Measurements from ENCODE around the gene TRIM54.

Gene TRIM54

GRCh38 chr2:27262379-27263286 lies 19.6 kb upstream of the TRIM54 start, which contains the start of gene SLC30A3 (continued):
- TF ChIP-seq ZNF596 (tag by site-specific recombination; IDR thresholded peaks at IDR 0.05) (no peak), ZNF555 (tag by site-specific recombination; conservative IDR thresholded peaks at IDR 0.05) (no peak), SCRT2 (tag by site-specific recombination; IDR thresholded peaks at IDR 0.05) (no peak), ZNF747 (tag by site-specific recombination; IDR thresholded peaks at IDR 0.05) (no peak), ZNF449 (tag by site-specific recombination; IDR thresholded peaks at IDR 0.05) (no peak), ZNF302 (tag by site-specific recombination; IDR thresholded peaks at IDR 0.05; ENCODE audit: low read depth) (no peak), ZEB2 (tag by site-specific recombination; IDR thresholded peaks at IDR 0.05) (peak; percentile 58; the same call in 1 of the 2 replicates), ZNF350 (tag by site-specific recombination; IDR thresholded peaks at IDR 0.05) (no peak), ZNF560 (tag by site-specific recombination; IDR thresholded peaks at IDR 0.05; ENCODE audit: borderline replicate concordance) (no peak), ZNF221 (tag by site-specific recombination; IDR thresholded peaks at IDR 0.05; ENCODE audit: borderline replicate concordance) (no peak), ZNF530 (tag by site-specific recombination; IDR thresholded peaks at IDR 0.05; ENCODE audit: low read depth) (no peak), REST (tag by site-specific recombination; IDR thresholded peaks at IDR 0.05) (no peak), ZNF654 (tag by site-specific recombination; IDR thresholded peaks at IDR 0.05; ENCODE audit: low read depth) (no peak), BCL11A (tag by site-specific recombination; IDR thresholded peaks at IDR 0.05; ENCODE audit: low read depth) (no peak), ZSCAN16 (tag by site-specific recombination; IDR thresholded peaks at IDR 0.05) (no peak), EGR2 (tag by site-specific recombination; IDR thresholded peaks at IDR 0.05; ENCODE audit: low read depth) (no peak), ZBTB20 (tag by site-specific recombination; IDR thresholded peaks at IDR 0.05) (peak; percentile 94), ZNF223 (tag by site-specific recombination; IDR thresholded peaks at IDR 0.05) (no peak), GLI4 (tag by site-specific recombination; IDR thresholded peaks at IDR 0.05) (no peak), ZNF645 (tag by site-specific recombination; IDR thresholded peaks at IDR 0.05) (no peak), ZNF274 (IDR thresholded peaks at IDR 0.05; ENCODE audit: low read length) (no peak), ZNF274 (tag by site-specific recombination; IDR thresholded peaks at IDR 0.05; ENCODE audit: borderline replicate concordance) (no peak), HOXA7 (CRISPR knock-in tag; IDR thresholded peaks at IDR 0.05; ENCODE audit: borderline replicate concordance) (no peak), ZNF324 (tag by site-specific recombination; IDR thresholded peaks at IDR 0.05) (no peak), ZFP3 (tag by site-specific recombination; IDR thresholded peaks at IDR 0.05; ENCODE audit: low read depth) (no peak), ZNF280D (tag by site-specific recombination; IDR thresholded peaks at IDR 0.05) (no peak), ZNF701 (tag by site-specific recombination; IDR thresholded peaks at IDR 0.05) (no peak), ZNF624 (tag by site-specific recombination; IDR thresholded peaks at IDR 0.05) (no peak), ZBTB17 (tag by site-specific recombination; IDR thresholded peaks at IDR 0.05) (peak; percentile 56), ZNF501 (tag by site-specific recombination; IDR thresholded peaks at IDR 0.05) (no peak)
